ENCODE results near the gene HTR4. TPM values are rescaled to one million over a fixed set of nuclear protein-coding genes. Genes with fewer than 3 reads are reported as not detected.

HTR4 gene
- total RNA-seq, result 1 to 10 TPM; 4.3 to 7.9 TPM

GRCh38 chr5:148653836-148654781 lies at the start of gene HTR4:
Gene HTR4 (minus strand): TSS chr5:148654527. CDS start chr5:148637014, 17,513 bp downstream.
- DNase-seq (ENCODE audit: low spot score), result no peak
- Histone ChIP-seq H3K4me1 (no peaks in the 10 kb centered on the region), H3K27ac (peak within 1 kb of the TSS; percentile 84 to 87), H3K27me3 (no peaks in the 10 kb centered on the region), H3K9me3 (no peaks in the 10 kb centered on the region), H3K36me3 (no peaks in the 10 kb centered on the region), H3K4me3 (peak within 1 kb of the TSS; percentile 54 to 67)
- no peak for TF ChIP-seq CTCF (IDR thresholded peaks at IDR 0.05)

- DNase-seq (ENCODE audit: low spot score), result no peak
- TF ChIP-seq CTCF (IDR thresholded peaks at IDR 0.05), result no peak
- Histone ChIP-seq H3K36me3 (no peaks in the 10 kb centered on the region), H3K4me1 (peaks cover 0 to 4% of the 10 kb centered on the region in 2 donors), H3K9me3 (peaks cover 0 to 9% of the 10 kb centered on the region in 2 donors), H3K27me3 (no peaks in the 10 kb centered on the region), H3K27ac (no peak overlapping the region), H3K4me3 (no peak overlapping the region)
These were observed 47.8 kb upstream of the HTR4 start for GRCh38 chr5:148702019-148702596.

GRCh38 chr5:148699028-148699427 lies 44.7 kb upstream of the HTR4 start:
- Histone ChIP-seq H3K27ac (peak overlapping the region in 1 of 2 donors; percentile 7), H3K9me3 (peaks cover 0 to 9% of the 10 kb centered on the region in 2 donors), H3K4me3 (no peak overlapping the region), H3K4me1 (peaks cover 0 to 10% of the 10 kb centered on the region in 2 donors), H3K27me3 (no peaks in the 10 kb centered on the region), H3K36me3 (no peaks in the 10 kb centered on the region)
- TF ChIP-seq CTCF (IDR thresholded peaks at IDR 0.05), result no peak
- DNase-seq (ENCODE audit: low spot score), result no peak

- H3K27ac ChIP-seq, result peak overlapping the region in 1 of 2 donors; percentile 15
These were observed 43.5 kb upstream of the HTR4 start for GRCh38 chr5:148697809-148698196.

More at GRCh38 chr5:148697809-148698196, 43.5 kb upstream of the HTR4 start:
- Histone ChIP-seq H3K36me3 (no peaks in the 10 kb centered on the region), H3K9me3 (peaks cover 0 to 9% of the 10 kb centered on the region in 2 donors), H3K4me3 (no peak overlapping the region), H3K27me3 (no peaks in the 10 kb centered on the region), H3K4me1 (peaks cover 0 to 10% of the 10 kb centered on the region in 2 donors)
- no peak for TF ChIP-seq CTCF (IDR thresholded peaks at IDR 0.05)
- no peak for DNase-seq (ENCODE audit: low spot score)
